GM19043 (cell line): ENCODE data around the gene FARP1.
A peak's percentile ranks its signal among the peaks of the same experiment; 100 is the strongest.

Source experiments
- ATAC-seq: cut with Tn5 transposase; IDR thresholded peaks from one replicate; pipeline ENCODE4 v1.9.1; 2021; ENCODE audit warnings: low read depth; ENCODE audit not compliant: unreplicated experiment

The FARP1 gene

GRCh38 chr13:98129059-98129746 is 13.7 kb upstream of the FARP1 start:
- ATAC-seq: no peak

GRCh38 chr13:98133946-98134345 is 8.9 kb upstream of the FARP1 start:
- peak; percentile 95 for ATAC-seq

- ATAC-seq: no peak
Measured at GRCh38 chr13:98134901-98135300, 8.0 kb upstream of the FARP1 start.

- ATAC-seq: no peak
Measured at GRCh38 chr13:98141091-98141490, 1.8 kb upstream of the FARP1 start.

- ATAC-seq: no peak
Measured at GRCh38 chr13:98141509-98142379, 1.1 kb upstream of the FARP1 start.

GRCh38 chr13:98143157-98143553 is 261 bp downstream of the FARP1 start:
- peak; percentile 33 for ATAC-seq

GRCh38 chr13:98143601-98144026 is 720 bp downstream of the FARP1 start:
- no peak for ATAC-seq

GRCh38 chr13:98144027-98144741 is 1.3 kb downstream of the FARP1 start:
- ATAC-seq: no peak

GRCh38 chr13:98144801-98145350 is 2.0 kb downstream of the FARP1 start:
- no peak for ATAC-seq

- no peak for ATAC-seq
Measured at GRCh38 chr13:98147521-98147920, 4.6 kb downstream of the FARP1 start.

GRCh38 chr13:98150832-98151479 is 8.1 kb downstream of the FARP1 start:
- ATAC-seq: no peak

- ATAC-seq: no peak
Measured at GRCh38 chr13:98155475-98156109, 12.7 kb downstream of the FARP1 start.

- ATAC-seq: no peak
Measured at GRCh38 chr13:98156259-98156658, 13.4 kb downstream of the FARP1 start.

GRCh38 chr13:98157188-98157587 is 14.3 kb downstream of the FARP1 start:
- no peak for ATAC-seq

- ATAC-seq: no peak
Measured at GRCh38 chr13:98157609-98158008, 14.7 kb downstream of the FARP1 start.

GRCh38 chr13:98158172-98158899 is 15.4 kb downstream of the FARP1 start:
- no peak for ATAC-seq

GRCh38 chr13:98162935-98163334 is 20.0 kb downstream of the FARP1 start:
- ATAC-seq: no peak

GRCh38 chr13:98169331-98169730 is 26.4 kb downstream of the FARP1 start:
- no peak for ATAC-seq

GRCh38 chr13:98171900-98172589 is 29.2 kb downstream of the FARP1 start:
- no peak for ATAC-seq
